ENCODE results near the gene MCCC2.

GRCh38 chr5:71620630-71621029 is 33.5 kb downstream of the MCCC2 start:
- TF ChIP-seq MXI1 (IDR thresholded peaks at IDR 0.05; ENCODE audit: borderline replicate concordance, low read depth, low read length) (no peak), ZBTB21 (CRISPR knock-in tag; IDR thresholded peaks at IDR 0.05) (no peak), ETS1 (CRISPR knock-in tag; IDR thresholded peaks at IDR 0.05) (no peak), BCL6 (CRISPR knock-in tag; IDR thresholded peaks at IDR 0.05) (no peak), ATF3 (CRISPR knock-in tag; IDR thresholded peaks at IDR 0.05) (no peak)

Measured in HepG2 (cell line).